Left renal pelvis (tissue), 4 donors: ENCODE results near the gene HAAO. TPM values are rescaled to one million over a fixed set of nuclear protein-coding genes. Genes with fewer than 3 reads are reported as not detected.

Experiments used
- DNase-seq, 4 donors: peaks; one replicate each; pipeline ENCODE4 v3.0.0-alpha.2; 2013; ENCODE audit warnings: low read depth in 4 of 4, low spot score in 3 of 4
- polyA plus RNA-seq, 4 donors: library from polyadenylated mRNA; unstranded; fragments of 120-200 nt; gene quantifications; one replicate each; pipeline ENCODE4 v1.2.1, GENCODE V29; 2013; ENCODE audit not compliant: insufficient read length in 4 of 4

Gene HAAO
- polyA plus RNA-seq, 4 donors = 25.2 to 54.8 (median 32.9) TPM

DNA sequence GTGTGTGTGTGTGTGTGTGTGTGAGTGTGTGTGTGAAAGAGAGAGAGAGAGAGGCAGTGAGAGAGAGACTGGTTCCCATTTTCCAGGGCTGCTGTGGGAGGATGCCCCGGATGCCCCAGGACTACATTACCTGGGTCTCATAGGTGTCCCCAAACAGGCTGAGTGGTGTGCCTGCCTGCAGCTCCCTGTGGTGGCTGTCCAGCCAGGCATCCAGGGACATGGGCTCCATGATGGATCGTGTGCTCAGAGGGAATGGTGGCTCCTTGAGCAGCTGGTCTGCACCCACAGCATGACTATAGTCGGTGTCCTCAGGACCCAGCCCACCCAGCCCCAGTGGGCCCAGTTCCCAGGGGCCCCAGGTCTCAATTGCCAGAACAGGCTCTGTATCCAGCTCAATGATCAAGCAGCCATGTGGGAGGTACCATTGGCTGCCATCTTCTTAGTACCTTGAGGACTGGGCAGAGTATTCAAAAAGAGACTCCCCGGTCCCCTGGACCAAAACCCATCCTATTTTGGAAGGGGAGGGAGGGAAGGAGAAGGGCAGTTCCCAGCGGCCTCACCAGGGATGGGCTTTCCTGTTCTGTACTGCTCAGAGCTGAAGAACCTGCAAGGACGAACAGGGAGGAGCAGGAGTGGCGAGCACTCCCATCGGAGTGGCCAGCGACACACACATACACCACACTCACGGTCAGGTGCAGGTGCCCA, 22.6 kb downstream of the HAAO start:
- no peak for DNase-seq

DNA sequence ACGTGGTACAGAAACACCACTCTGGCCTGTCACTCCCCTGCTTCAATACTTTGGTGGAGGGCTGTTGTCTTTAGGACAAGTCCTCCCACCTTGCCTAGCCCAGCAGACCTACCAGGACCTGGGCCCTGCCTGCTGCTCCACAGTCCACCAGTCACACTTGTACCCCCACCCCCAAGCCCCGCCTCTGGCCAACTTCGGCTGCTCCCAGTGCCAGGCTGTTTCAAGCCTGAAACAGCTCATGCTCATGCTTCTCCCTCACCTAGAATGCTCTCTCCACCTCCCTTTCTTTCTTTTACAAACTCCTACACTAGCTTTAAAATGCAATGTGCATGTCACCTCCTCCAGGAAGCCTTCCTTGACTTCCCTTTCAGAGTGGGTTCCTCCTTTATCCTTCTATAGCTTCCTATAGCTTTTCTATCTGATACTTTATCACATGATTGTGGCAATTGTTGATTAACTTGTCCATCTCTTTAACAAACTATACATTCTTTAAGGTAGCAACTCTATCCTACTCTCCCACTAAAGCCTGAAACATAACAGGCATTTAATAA, 23.6 kb downstream of the HAAO start:
- DNase-seq = no peak

GRCh38 chr2:42767899-42768705, 24.3 kb downstream of the HAAO start:
- no peak for DNase-seq

GRCh38 chr2:42767080-42767898, 25.1 kb downstream of the HAAO start:
- no peak for DNase-seq

- no peak for DNase-seq
Observed at GRCh38 chr2:42765686-42766085, 26.7 kb downstream of the HAAO start.

GRCh38 chr2:42764901-42765300, 27.5 kb downstream of the HAAO start:
- DNase-seq = no peak

- no peak for DNase-seq
Observed at GRCh38 chr2:42764096-42764495, 28.3 kb downstream of the HAAO start, which contains the start of gene OXER1. Gene OXER1, minus strand, starts transcription at chr2:42764135. Its CDS starts 73 bp downstream, at chr2:42764062.

DNA sequence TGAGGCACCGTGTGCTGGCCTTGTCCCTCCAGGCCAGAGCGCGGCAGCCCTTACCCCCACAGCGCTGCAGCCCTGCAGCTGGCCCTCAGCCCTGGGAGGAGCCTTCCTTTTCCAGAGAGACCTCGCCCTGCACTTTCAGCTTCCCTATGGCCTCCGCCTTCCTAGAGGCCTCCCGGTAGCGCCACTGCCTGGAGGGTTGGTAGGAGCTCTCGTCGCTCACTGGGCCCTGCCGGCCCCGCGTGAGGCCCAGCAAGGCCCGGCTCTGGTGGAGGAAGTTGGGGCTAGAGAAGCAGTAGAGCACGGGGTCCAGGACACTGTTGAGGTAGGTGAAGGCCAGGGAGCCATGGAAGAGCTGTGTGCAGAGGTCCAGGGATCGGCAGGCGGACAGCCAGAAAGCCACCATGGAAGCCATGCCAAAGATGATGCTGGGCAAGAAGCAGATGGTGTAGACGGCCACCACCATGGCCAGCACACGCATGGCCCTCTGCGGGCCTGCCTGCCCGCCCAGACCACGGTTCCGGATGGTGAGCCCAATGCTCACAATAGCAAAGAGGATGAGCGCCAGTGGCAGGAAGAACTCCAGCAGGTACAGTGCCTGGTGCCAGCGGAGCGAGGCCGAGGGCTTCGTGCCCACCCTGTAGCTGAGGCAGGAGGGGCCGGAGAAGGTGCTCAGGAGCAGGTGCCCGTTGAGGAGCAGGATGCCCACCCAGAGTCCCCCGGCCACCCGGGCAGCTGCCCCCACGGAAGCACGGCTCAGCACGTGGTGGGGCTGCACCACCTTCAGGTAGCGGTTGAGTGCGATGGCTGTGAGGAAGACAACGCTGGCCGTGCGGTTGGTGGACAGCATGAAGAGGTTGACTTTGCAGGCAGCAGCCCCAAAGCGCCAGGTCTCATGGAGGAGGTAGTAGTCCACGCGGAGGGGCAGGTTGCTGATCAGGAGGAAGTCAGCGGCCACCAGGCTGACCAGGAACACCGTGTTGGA, 29.3 kb downstream of the HAAO start:
- no peak for DNase-seq

DNA sequence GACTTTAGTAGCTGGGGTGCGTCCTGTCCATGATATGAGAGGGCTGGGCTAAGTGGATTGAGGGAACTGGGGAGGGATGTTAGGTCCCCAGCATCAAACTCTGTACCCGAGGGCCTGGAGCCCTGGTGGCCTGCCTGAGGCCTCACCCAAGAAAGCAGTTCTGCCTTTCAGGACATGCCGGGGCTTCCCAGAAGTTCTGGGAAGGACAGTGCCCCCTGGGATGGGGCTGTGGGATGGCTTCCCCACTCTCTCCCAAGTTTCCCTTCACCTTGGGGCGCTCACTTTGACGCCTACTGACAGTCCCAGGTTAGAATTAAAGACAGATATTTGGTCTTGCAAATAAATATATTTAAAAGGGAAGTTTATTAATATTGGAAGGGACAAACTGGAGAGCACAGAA, 30.2 kb downstream of the HAAO start:
- DNase-seq = no peak

- DNase-seq = no peak
Observed at GRCh38 chr2:42761554-42761953, 30.8 kb downstream of the HAAO start.

DNA sequence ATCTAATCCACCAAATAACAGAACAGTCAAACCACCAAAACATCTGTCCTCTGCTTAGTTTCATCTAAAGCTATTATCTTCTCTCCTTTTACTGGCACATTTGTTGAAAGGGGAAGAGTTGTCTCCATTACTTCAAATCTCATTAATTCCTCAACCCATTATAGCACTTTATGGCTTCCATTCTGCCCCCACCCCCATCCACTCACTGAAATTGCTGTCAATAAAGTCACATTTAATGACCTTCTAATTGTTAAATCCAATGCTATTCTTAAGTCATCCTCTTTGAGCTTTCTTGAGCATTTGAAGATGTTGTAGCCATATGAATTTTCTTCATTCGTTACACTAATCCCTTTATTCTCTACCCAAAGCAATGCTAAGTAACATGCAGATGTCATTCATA, 33.6 kb downstream of the HAAO start:
- no peak for DNase-seq

DNA sequence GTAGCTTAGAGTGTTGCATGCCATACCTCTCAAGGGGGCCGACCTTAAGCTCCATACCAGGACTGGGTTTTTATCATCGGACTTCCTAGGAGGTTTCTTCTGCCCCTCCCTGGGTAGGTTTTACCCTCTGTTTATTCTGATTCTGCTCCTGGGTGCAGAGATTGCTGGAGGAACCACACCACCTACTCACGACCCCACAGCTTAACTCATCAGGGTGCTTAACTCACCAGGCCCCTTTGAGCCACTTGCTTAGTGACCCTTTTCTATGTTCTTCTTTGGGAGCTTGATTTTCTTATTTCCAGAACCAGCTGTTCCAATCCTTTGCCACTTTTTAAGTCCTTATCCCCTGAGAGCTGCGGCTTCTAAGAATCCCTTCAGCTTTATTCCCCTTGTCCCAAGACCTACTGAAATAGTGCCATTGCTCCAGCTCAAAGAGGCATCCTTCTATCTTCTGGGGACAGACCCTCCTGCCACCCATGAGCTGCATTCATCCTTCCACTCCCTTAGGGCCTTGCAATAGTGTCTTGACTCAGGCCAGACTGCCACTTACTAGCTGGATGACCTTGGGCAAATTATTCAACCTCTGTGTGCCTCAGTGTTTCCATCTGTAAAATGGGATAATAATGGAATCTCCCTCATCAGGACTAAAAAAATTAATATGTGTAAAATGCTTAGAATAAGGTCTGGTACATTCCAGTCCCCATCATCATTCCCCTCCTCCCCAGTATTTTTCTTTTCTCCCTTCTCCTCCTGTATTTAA, 34.2 kb downstream of the HAAO start:
- DNase-seq = no peak

DNA sequence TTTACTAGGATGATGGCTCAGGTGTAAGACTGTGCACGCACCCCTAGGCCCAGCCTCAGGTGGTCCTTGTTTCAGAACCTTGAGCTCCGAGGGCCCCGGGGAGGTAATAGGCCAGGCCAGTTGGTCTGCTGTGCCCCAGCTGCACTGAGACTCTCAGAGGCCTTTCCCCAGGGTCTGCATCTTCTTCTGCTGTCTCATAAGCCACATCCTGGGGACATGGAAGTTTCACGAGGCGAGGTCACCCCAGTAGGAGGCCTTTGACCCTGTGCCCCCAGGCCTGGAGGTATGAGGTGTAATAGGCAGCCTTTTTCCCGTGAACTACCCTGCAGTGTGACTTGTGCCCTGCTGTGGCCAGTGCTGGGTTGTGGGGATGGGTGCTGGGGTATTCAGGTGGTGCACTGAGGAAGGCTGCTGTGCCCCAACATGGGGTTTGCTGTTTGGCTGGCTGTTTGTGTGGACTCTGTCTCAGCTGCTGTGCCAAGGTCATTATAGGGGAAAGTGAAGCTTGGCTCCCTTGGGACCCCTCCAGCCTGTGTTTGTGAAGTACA, 35.3 kb downstream of the HAAO start:
- DNase-seq = no peak

- DNase-seq = no peak
Observed at GRCh38 chr2:42756150-42756775, 36.1 kb downstream of the HAAO start.

- no peak for DNase-seq
Observed at GRCh38 chr2:42755191-42755880, 37.0 kb downstream of the HAAO start.

- no peak for DNase-seq
Observed at GRCh38 chr2:42754776-42755140, 37.6 kb downstream of the HAAO start.

- no peak for DNase-seq
Observed at GRCh38 chr2:42754021-42754775, 38.2 kb downstream of the HAAO start.
